ENCODE measurements around the gene RAD9A.

The RAD9A gene

GRCh38 chr11:67440229-67441097 lies 48.7 kb downstream of the RAD9A start:
- DNase-seq (ENCODE audit: low spot score), result no peak

GRCh38 chr11:67441098-67441563 lies 49.3 kb downstream of the RAD9A start:
- no peak for DNase-seq (ENCODE audit: low spot score)

- no peak for DNase-seq (ENCODE audit: low spot score)
Measured at GRCh38 chr11:67441731-67442351, 50.1 kb downstream of the RAD9A start.

GRCh38 chr11:67442504-67443404 lies 51.0 kb downstream of the RAD9A start:
- no peak for DNase-seq (ENCODE audit: low spot score)

GRCh38 chr11:67445515-67445914 lies 53.7 kb downstream of the RAD9A start:
- no peak for DNase-seq (ENCODE audit: low spot score)

Data from cerebellar cortex (tissue), 1 donor.